ENCODE data around the gene RARG.

DNA sequence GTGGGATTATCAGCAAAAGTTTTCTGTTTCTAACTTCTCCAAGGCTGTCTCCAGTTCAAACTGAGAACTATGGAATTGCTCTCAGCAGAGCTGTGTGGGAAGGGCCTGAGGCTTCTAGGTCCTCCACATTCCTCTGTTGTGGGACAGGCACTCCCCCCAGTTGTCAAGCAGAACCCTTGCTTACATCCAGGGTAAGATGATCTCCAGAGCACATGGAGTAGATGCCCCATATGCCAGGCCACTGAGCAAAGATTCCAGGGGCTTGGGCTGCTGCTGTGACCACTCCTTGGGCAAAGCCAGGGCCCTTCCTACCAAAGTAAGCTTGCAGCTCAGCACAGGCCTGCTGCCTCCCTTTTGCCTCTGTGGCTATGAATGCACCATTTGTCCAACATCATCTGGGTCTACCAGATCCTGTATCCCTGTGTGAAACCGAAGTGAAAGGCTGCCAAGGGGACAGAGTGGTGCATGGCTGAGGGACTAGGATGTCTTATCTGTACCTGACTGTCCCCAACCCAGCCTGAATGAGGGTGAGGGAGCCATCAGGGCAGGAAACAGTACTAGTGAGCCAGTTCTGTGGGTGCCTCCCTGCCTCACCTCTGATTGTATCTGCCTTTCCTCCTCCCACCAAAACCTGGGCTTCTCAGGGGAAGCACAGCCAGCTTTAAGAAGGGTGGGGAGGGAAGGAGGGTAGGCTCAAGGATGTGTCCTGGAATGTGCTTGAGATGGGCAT is 23.0 kb upstream of the RARG start:
- no peak for TF ChIP-seq POU2F2 (IDR thresholded peaks at IDR 0.05; ENCODE audit: low read depth, low read length)
- TF ChIP-seq POLR2A (IDR thresholded peaks at IDR 0.05; ENCODE audit: low read depth, low read length) = no peak
- TF ChIP-seq POLR2AphosphoS5 (IDR thresholded peaks at IDR 0.05; ENCODE audit: low read depth, low read length) = no peak

Data from GM12891 (cell line).